IMR-90 (cell line): ENCODE results near the gene LIPI.

Source experiments
- CHD1 ChIP-seq: IDR thresholded peaks from 2 replicates; pipeline ENCODE4 v1.6.1; 2012; ENCODE audit warnings: low read depth, low read length, improper control_type of control experiment
- TF ChIP-seq, protein P1 (sequence below): conservative IDR thresholded peaks from 2 replicates; pipeline ENCODE4 v1.5.1; 2012; ENCODE audit warnings: mild to moderate bottlenecking, low read depth, low read length, improper control_type of control experiment

DNA sequence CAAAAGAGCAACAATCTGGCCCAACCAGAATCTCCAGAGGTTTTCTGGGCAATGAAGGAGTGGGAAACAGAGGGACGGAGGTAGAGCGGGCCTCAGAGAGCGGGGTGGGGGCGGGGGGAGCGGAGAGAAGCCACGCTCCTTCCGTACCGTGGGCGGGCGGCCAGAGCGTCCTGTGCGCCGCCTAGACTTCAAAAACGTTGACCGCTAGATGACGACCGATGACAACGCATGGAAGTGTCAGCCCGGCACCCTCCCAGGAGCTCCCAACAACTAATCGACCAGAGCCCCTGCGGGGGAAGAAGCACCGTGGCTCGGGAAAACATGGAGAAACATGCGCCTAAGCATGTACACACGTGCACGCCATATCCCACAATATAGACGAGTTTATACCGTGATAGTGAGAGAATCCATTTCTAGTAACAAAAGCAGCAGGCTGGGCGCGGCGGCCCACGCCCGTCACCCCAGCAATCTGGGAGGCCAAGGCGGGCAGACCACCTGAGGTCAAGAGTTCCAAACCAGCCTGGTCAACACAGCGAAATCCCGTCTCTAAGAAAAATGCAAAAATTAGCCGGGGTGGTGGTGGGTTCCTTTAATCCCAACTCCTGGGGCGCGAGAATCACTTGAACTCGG is 131.9 kb downstream of the LIPI start:
- TF ChIP-seq, protein P1, sequence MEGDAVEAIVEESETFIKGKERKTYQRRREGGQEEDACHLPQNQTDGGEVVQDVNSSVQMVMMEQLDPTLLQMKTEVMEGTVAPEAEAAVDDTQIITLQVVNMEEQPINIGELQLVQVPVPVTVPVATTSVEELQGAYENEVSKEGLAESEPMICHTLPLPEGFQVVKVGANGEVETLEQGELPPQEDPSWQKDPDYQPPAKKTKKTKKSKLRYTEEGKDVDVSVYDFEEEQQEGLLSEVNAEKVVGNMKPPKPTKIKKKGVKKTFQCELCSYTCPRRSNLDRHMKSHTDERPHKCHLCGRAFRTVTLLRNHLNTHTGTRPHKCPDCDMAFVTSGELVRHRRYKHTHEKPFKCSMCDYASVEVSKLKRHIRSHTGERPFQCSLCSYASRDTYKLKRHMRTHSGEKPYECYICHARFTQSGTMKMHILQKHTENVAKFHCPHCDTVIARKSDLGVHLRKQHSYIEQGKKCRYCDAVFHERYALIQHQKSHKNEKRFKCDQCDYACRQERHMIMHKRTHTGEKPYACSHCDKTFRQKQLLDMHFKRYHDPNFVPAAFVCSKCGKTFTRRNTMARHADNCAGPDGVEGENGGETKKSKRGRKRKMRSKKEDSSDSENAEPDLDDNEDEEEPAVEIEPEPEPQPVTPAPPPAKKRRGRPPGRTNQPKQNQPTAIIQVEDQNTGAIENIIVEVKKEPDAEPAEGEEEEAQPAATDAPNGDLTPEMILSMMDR: no peak
- no peak for TF ChIP-seq CHD1
